GM23338 (cell line): Measurements from ENCODE around the gene CDC23.

Experiments
- CREB1 ChIP-seq: fragments of 250-450 bp; sonication (Bioruptor Pico); IDR thresholded peaks from 2 replicates; pipeline ENCODE4 v1.5.0; 2020; ENCODE audit warnings: low read depth, mild to moderate bottlenecking, moderate library complexity
- CTCF ChIP-seq, 2 experiments: fragments of 200-600 bp in 1 of 2; sonication (generic) in 1 of 2; conservative IDR thresholded peaks; 2 replicates each; pipeline versions ENCODE4 v1.5.1 to v1.6.1; 2016 to 2017; ENCODE audit warnings: antibody characterized with exemption in 2 of 2, low read depth in 2 of 2, mild to moderate bottlenecking in 2 of 2, moderate library complexity in 1 of 2
- EZH2 ChIP-seq: fragments of 200-600 bp; sonication (generic); IDR thresholded peaks from one replicate; pipeline ENCODE4 v1.8.0; 2017; ENCODE audit warnings: antibody characterized with exemption, mild to moderate bottlenecking, low read depth; ENCODE audit not compliant: unreplicated experiment
- EZH2phosphoT487 ChIP-seq: fragments of 200-600 bp; sonication (generic); IDR thresholded peaks from one replicate; pipeline ENCODE4 v1.8.1; 2018; ENCODE audit warnings: antibody characterized with exemption; ENCODE audit not compliant: unreplicated experiment
- POLR2AphosphoS5 ChIP-seq: IDR thresholded peaks from 2 replicates; pipeline ENCODE4 v1.6.1; 2016; ENCODE audit warnings: antibody characterized with exemption, low read depth
- REST ChIP-seq: IDR thresholded peaks from one replicate; pipeline ENCODE4 v1.6.1; 2018; ENCODE audit warnings: antibody characterized with exemption; ENCODE audit not compliant: unreplicated experiment
- ZNF114 ChIP-seq: fragments of 250-450 bp; sonication (Bioruptor Pico); IDR thresholded peaks from 2 replicates; pipeline ENCODE4 v1.5.0; 2020; ENCODE audit warnings: mild to moderate bottlenecking, moderate library complexity

- TF ChIP-seq POLR2AphosphoS5 (no peak), CREB1 (CRISPR knock-in tag) (no peak), EZH2phosphoT487 (no peak), ZNF114 (no peak), CTCF (conservative IDR thresholded peaks at IDR 0.05; ENCODE audit: low read depth in 2 of 2) (no peak), EZH2 (no peak), REST (no peak)
These were observed 72.9 kb downstream of the CDC23 start for GRCh38 chr5:138140268-138140667.
